Stimulated activated CD8-positive, alpha-beta memory T cell treated with anti-CD3 and anti-CD28 coated beads, Interleukin-2, amount 100 ng/mL, for 1 hour (primary cell): Measurements from ENCODE around the gene C16orf96.

ENCODE experiments used
- DNase-seq, 2 donors: peaks; one replicate each; pipeline ENCODE4 v3.0.0-alpha.2; 2020; ENCODE audit warnings: low read depth in 2 of 2

C16orf96 gene

GRCh38 chr16:4525634-4526277 lies 30.4 kb upstream of the C16orf96 start:
- DNase-seq: no peak

- DNase-seq: no peak
These were observed 26.8 kb upstream of the C16orf96 start for GRCh38 chr16:4529085-4530060.

GRCh38 chr16:4531811-4532210 lies 24.3 kb upstream of the C16orf96 start:
- DNase-seq: no peak

GRCh38 chr16:4532238-4532637 lies 23.9 kb upstream of the C16orf96 start:
- DNase-seq: no peak

GRCh38 chr16:4533490-4533889 lies 22.6 kb upstream of the C16orf96 start:
- no peak for DNase-seq

GRCh38 chr16:4534151-4534790 lies 21.9 kb upstream of the C16orf96 start:
- DNase-seq: no peak

GRCh38 chr16:4535627-4536108 lies 20.5 kb upstream of the C16orf96 start:
- DNase-seq: no peak

GRCh38 chr16:4536391-4537106 lies 19.6 kb upstream of the C16orf96 start:
- DNase-seq: no peak

- DNase-seq: no peak
These were observed 18.5 kb upstream of the C16orf96 start for GRCh38 chr16:4537376-4538343.

GRCh38 chr16:4538350-4539235 lies 17.5 kb upstream of the C16orf96 start, which contains the start of gene CDIP1:
Gene CDIP1, minus strand, starts transcription at chr16:4538773. Its CDS starts 24,643 bp downstream, at chr16:4514130.
- DNase-seq: peak; percentile 91 to 93

GRCh38 chr16:4539716-4540284 lies 16.3 kb upstream of the C16orf96 start:
- no peak for DNase-seq

GRCh38 chr16:4544473-4544872 lies 11.7 kb upstream of the C16orf96 start:
- no peak for DNase-seq

- no peak for DNase-seq
These were observed 8.0 kb upstream of the C16orf96 start for GRCh38 chr16:4548124-4548523.

GRCh38 chr16:4550591-4550990 lies 5.5 kb upstream of the C16orf96 start:
- no peak for DNase-seq

GRCh38 chr16:4552541-4552940 lies 3.6 kb upstream of the C16orf96 start:
- no peak for DNase-seq

- DNase-seq: no peak
These were observed 440 bp downstream of the C16orf96 start for GRCh38 chr16:4556580-4556979.

GRCh38 chr16:4557973-4558372 lies 1.8 kb downstream of the C16orf96 start:
- DNase-seq: no peak

GRCh38 chr16:4561596-4561995 lies 5.5 kb downstream of the C16orf96 start:
- no peak for DNase-seq

- no peak for DNase-seq
These were observed 8.6 kb downstream of the C16orf96 start for GRCh38 chr16:4564661-4565267.
